ENCODE measurements around the gene PLD6.
A peak's percentile ranks its signal among the peaks of the same experiment; 100 is the strongest.
"Not testable (repeated sequence)": the region's sequence is repeated elsewhere in the genome, so short reads cannot be mapped to it uniquely, and the experiment has no call there.

Gene PLD6

DNA sequence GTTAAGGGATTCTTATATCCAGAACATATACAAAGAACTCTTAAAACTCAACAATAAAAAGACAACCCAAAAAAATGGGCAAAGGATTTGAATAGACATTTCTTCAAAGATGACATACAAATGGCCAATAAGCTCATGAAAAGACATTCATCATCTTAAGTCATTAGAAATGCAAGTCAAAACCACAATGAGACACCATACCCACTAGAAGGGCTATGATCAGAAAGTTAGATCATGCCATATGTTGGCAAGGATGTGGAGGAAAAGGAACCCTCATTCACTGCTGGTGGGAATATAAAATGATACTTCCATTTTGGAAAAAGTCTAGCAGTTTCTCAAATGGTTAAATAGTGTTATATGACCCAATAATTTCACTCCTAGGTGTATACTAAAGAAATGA lies 9.4 kb downstream of the PLD6 start:
- no peak for DNase-seq

DNA sequence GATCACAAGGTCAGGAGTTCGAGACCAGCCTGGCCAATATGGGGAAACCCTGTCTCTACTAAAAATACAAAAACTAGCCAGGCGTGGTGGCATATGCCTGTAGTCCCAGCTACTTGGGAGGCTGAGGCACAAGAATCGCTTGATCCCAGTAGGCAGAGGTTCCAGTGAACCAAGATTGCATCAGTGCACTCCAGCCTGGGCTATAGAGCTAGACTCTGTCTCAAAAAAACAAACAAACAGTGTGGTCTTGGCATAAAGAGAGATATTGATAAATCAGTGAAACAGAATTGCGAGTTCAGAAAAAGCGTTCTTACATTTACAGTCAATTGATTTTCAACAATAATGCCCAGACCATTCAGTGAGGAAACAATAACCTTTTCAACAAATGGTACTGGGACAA lies 10.7 kb downstream of the PLD6 start:
- not testable (repeated sequence) for DNase-seq

DNA sequence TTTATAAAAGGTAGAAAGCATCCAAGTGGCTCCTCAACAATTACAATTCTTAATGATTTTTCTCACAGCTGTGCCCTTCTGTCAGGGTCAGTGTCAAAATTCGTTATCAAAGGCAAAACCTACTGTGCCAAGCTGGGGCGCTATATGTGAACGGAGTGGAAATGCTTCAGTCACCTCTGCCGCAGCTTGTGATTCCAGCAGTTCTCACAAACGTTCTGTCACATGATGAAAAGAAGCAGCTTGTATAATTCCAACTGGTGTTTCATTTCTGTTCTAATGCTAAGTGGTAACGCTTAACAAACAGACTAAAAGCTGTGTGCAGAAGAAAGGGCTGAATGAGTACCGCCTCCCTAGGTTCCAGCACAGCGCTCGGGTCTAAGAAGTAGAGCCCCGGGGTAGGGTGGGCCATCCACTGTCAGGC lies 14.2 kb downstream of the PLD6 start:
- no peak for DNase-seq

DNA sequence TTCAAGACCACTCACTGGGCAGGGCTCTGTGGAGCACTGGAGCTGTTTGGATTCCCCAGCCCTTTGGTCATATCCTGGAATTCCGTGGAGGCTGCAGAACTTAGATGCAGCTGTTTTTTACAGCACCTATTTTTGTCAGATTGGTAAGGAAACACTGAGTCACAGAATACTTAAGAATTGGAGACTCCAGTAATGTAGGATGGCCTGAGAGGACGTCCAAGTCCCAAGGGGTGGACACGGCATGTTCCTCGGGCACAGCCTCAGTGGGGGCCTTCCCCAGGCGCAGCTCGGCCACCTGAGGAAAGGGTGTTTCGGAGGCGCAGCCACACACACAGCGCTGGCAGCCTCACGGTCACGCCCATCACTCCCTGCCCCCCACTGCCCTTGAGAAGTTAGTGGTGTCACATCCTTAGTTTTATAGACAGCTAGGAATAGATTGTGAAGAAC lies 14.8 kb downstream of the PLD6 start:
- no peak for DNase-seq

DNA sequence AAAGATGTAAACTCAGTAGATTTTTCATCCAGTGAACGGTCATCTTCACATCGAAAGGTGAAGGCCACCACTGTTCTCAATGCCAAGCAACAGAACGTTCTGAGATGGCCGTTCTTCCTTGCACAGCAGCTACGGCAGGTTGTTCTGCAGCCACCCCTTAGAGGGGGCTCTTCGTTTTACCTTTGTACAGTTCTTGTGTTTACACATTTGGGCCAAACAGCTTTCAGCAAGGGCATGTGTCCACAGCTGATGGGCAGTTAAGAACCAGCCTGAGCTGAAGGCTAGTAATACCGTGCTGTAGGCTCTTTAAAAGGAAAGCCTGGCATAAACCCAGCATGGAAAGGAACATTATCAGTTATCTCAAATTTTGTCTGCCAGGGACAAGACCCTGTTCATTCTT lies 15.9 kb downstream of the PLD6 start:
- DNase-seq = no peak

DNA sequence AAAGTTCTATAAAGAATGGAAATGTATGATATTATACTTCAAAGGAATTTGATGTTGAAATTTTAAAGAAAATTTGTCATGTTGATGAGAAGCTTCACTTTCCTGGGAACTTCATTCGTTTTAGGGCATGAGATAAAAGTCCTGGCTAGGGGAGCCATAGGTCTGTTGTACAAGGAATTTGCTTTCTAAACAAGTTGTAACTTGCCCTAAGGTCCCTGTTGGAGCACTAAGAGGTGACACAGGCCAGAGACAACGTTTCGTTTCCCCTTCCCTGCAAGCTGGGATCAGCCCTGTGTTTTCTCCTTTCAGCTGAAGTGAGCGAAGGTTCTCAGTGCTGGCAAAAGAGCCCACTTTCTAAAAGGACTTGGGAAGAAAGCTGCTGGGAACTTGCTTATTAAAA lies 16.6 kb downstream of the PLD6 start:
- no peak for DNase-seq

DNA sequence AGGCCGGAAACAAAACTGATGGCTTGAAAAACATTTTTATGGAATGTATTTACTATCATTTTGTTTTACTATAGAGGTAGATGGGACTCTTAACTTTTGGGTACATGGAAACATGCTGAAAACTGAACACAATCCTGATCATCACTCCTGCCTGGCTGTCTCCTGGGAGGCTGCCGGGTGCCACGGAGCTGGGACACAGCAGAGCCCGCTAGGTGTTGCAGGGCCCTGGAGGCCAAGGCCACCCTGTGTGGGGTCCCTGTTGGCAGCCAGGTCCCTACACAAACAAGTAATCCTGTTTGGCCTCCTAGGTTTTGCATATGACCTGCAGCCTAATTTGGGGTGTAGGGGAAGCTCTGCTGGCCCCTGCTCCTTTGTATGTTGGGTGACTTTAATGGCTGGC lies 17.5 kb downstream of the PLD6 start:
- DNase-seq = no peak

DNA sequence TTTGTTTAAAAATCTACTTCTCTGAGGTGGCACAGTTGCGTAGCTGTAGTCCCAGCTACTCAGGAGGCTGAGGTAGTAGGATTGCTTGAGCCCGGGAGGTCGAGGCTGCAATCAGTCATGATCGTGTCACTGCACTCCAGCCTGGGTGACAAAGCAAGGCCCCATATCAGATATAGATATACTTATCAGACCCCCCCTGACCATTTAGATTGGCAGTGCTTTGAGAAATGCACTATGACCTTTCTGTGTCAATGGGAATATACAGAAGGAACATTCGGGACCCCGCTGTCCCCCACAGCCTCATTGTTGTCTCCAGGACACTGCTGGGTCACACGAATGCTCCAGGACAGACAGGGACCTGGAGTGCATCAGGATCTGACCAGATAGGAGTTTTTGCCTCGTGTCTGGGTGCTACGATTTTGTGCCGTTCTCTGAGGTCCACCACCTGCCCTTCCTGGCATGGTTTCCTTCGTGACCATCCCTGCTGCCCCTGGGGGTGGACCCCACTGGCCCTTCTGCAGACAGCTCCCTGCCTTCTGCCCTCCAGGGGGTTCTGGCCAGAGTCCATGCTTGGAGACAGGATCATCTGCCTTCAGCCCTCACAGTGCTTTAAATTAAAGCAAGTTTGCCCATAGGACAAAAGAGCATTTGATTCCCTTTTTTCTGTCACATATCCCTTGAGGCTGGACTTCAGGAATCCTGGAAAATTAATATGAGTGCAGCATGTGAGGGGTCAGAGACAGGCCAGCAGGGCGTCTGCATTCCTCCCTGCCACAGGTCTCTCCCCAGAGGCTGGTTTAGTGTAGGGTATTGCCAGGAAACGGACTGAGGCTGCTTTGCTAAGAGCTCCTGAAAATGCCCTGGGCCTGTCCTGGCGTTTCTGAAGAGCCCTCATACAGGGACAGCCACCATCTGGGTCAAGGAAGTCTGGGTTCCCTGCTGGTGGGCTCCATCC lies 19.3 kb downstream of the PLD6 start:
- DNase-seq = no peak

DNA sequence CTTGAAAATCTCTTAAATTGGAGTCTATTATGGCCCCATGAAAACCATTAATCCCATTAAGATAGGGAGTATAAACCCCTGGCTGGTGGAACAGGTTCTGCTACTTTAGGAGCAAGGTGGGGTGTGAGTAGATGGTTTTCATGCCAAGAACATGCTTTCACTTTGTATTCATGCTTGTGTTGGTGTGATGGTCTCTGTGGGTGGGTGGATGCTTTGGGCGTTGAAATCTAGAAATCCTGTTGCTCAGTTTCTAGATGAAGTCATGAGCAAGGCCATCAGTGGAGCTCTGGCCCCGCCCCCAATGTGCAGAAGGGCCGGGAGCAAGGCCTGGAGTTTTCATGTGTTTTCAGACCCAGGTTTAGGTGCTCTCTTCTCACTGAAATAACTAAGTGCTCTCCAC lies 20.1 kb downstream of the PLD6 start:
- no peak for DNase-seq

DNA sequence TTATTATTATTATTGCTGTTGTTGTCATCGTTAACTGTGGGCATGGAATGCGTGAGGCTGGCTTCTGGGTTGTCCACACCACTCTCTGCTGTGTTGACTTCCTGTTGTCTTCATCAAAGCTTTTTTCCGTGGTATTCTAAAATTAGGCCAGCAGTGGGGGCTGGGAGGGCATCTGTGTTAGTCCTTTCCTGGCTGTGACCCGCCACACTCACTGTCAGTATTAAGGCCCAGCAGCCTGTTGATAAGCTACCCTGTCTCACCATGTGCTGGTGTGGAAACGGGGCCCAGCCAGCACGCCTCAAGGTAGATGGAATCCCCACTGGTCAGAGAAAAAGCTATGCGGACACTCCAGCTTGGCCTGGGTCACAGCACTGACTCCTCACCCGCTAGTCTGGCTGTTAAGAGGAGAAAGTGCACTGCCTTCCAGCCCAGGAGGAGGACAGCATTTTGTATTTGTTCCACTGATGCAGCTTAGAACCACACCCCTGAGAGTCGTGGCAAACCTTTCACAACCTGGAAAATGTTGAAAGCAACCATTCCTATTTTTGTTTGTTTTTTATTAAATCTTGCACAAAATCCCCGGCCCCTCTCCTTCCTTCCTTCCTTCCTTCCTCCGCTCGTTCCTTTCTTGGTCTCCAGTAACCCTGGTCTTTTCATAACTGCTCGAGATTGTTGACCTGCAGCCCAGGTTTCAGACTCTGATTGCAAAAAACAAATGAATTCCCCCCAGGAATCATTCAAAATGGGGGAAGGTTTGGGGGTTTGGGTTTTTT lies 21.0 kb downstream of the PLD6 start:
- DNase-seq = not testable (repeated sequence)

DNA sequence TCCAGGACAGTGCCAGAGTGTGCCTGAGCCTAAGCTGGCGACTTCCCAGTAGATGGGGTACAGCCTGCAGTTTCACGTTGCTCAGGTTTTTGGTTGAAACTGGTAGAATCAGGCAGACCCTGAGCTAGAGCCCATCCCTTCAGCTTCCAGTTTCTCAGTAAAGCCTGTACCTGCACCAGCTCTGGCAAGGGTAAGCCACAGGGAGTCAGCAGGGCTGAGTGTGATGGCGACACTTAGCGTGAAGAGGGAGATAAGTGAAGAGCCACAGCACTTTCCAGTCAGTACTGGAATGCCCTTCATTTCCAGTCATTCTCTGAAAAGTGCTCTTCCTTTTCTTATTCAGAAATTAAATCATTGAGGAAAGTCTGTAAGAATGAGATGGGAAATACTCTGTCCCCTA lies 22.4 kb downstream of the PLD6 start:
- no peak for DNase-seq

DNA sequence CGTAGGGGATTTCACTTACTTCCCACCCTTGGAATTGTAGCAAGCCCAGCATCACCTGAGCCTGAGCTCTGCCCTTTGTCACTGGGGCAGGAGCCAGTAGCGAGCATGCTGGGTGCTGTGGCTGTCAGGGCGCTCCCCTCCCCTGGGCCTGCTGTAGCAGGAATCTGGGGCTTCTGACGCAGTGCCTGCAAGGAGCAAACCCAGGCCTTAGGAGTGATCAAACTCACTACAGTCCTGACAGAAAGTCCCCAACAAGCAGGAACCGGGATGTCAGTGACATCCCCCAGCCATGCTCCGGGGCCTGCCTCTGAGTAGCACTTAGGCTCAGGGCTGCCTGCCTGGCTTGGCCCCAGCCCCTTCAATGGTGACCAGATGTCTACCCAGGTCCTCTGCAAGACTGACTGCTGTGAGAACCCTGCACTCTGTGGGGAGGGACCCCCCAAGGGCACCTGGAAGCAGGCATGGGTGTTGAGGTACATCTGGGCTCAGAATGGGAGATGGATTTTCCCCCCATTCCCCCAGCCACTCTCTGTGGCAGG lies 23.5 kb downstream of the PLD6 start:
- DNase-seq = no peak

DNA sequence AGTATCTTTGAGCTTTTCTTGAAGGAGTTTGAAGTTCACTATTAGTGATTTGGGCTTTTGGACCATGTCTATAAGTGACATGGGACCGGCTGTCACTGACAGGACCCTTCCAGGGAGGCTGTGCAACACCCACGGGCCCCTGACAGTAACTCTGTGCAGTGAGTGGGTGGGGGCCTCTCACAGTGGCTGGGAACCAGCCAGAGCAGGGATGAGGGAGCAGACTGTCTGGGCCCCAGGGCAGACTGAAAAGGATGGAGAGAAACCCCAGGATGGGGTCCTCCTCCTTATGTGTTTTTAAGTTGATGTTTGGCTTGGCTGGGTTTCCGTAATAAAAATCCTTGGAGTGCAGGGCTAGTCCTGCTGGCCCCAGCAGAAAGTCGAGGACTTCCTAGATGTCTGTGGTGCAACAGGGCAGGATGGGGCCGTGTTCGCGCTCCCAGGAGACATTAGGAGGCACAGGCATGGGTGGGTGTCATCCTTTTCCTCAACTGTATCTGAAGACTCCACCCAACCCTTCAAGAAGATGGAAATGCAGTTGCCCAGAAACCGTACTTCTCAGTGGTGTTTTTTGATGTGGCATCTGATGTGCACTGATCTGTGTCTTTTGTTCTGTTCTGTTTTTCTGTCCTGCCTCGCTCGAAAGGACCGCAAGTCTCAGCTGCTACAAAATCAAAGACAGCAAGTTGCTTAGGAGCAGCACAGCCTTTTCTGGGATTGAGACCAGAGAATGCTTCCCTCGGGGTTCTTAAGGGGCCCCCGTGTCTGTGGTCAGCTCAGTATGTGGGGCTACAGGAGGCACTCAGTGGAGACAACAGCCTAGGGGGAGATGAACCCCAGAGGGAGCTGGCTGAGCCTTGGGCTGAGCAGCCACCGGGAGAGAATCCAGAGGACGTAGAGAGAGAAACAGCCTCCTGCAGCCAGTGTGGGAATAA lies 24.2 kb downstream of the PLD6 start:
- peak; percentile 62 for DNase-seq

DNA sequence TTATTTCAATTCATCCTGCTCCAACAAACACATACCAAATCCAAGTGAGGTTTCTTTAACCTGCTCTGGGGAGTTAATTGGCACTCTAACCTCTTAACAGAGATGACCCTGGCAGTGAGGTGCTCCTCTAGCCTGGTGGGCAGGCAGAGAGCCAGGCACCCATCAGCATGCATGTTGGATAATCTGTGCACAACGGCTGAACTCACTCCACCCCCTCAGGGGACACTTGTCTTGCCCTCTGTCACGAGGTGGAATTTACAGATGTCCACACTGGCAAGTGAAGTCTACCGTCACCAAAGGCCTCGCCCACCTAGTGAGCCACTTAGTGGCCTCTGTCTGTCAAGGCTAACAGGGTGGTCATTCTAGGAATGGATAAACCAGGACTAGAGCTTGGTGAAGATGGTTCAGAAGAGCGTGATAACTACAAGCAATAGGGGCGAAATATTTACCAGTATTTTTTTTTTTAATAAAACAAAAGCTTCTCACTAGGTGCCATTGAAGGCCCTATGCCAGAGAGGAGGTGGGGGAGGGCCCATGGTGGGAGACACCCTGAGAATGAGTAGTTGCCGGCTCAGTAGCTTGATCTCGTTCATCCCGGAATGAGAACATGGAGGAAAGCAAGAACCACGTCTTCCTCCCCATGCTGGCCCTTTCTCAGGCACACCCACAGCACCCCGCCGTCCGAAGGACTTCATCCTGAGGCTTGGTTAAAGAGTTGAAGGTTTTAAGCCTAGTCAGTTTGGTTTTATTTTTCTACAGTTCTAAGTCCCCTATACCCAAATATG lies 25.2 kb downstream of the PLD6 start:
- DNase-seq = no peak

DNA sequence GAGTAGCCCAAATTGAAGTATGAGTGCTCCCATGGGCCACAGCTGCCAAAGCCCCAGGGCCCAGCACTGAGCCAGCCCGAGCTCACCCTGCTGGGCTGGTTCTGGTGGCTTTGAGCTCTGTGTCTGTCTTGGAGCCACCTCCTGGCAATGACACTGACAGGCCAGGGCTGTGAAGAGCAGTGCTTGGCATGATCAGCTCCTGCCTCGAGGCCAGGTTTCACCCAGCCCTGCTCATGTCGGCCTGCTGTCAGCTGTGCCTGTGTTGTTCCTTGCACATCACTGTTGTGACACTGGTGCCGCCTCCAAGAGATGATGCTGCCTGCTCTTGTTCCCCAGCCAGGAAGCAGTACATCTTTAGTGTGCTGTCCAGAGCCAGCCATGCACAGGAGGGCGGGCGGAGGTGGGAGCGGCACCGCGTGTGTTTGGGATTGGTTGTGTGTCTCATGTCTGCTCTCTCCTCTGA lies 26.0 kb downstream of the PLD6 start:
- no peak for DNase-seq

DNA sequence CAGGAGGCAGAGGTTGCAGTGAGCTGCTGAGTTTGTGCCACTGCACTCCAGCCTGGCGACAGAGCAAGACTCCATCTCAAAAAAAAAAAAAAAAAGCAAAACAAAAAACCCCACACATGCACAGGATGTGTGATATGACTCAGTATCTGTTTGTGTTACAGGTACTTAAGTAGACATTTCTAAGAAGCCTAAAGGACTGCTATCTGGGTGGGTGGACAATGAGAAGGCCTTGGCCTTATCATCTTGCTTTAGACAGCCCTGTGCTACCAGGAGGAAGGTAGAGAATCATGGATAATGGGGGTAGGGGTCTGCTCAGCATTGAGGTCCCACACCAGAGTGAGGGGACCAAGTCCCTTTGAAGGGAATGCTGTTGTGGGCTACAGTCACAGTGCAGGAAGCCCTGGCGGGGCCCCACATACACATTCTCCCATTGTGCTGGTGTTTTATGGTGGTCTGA lies 26.7 kb downstream of the PLD6 start:
- peak; percentile 62 for DNase-seq

DNA sequence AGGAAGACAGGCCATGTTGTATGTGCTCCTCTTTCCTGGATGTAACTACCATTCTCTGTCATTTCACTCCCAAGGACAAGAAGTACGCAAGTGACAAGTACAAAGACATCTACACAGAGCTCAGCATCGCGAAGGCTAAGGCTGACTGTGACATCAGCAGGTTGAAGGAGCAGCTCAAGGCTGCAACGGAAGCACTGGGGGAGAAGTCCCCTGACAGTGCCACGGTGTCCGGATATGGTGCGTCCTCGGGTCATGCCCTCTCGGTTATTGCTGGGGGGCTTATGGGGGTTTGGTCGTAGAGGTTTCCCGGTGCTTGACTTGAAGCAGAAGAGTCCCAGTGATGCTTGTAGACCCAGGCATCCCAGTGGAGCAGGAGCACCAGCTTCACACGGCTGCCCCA lies 29.0 kb downstream of the PLD6 start:
- DNase-seq = peak; percentile 27

DNA sequence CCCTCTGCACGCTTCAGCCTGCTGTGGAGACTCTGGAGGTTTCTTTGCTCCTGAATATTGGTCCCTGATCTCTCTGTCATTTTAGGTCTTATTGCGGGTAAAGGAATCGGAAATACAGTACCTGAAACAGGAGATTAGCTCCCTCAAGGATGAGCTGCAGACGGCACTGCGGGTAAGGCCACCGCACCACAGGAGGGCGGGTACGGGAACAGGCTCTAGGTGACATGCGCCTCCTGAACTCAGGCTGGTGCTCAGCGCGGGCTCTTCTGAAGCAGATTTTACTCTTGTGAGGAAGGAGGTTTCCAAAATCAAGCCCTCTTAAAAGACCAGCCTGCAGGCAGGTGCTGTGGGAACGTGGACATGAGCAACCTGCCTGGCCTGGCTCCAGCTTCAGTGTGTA lies 29.8 kb downstream of the PLD6 start:
- no peak for DNase-seq

DNA sequence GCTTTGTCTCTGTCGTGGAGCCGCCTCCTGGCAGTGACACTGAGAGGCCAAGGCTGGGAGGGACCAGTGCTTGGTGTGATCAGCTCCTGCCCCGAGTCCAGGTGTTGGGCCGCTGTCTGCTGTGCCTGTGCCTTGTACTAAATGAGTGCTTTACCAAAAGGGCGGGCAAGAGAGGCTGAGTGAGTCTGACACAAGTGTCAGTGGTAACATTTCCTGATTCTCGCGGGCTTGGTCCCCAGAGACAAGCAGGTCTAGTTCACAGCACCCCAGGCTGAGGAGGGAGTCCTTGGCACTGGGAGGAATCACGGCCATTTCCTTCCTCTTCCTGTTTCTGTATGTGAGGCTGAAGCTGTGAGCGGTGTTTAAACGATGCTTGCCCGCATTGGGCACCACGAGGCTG lies 30.2 kb downstream of the PLD6 start:
- peak; percentile 27 for DNase-seq

DNA sequence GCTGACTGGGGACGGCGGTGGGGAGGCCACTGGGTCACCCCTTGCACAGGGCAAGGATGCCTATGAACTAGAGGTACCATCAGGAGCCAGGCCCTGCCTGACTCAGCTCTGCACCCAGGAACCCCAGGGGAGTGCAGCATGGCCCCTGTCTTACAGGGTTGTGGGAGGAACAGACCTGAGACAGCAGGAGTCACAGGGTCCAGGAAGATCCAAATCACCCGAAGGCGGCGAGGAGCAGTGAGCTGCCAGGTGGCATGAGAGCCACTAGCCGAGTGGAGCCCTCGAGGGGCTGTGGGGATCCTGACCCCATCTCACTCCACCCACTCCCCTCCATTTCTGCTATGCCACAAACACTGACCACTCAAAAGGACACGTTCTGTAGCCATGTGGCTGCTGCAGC lies 30.8 kb downstream of the PLD6 start:
- no peak for DNase-seq

DNA sequence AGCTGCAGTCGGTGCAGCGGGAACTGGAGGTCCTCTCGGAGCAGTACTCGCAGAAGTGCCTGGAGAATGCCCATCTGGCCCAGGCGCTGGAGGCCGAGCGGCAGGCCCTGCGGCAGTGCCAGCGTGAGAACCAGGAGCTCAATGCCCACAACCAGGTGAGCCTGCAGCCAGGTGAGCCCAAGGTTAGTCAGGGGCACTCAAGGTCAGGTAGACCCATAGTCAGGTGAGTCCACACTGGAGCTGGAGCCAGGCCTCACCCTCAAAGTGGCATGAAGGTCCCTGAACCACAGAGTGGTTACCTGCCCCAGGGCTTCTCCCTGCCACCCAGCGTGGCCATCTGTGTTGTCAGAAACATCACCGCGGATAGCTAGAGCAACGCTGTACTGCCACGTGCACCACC lies 32.2 kb downstream of the PLD6 start:
- no peak for DNase-seq

DNA sequence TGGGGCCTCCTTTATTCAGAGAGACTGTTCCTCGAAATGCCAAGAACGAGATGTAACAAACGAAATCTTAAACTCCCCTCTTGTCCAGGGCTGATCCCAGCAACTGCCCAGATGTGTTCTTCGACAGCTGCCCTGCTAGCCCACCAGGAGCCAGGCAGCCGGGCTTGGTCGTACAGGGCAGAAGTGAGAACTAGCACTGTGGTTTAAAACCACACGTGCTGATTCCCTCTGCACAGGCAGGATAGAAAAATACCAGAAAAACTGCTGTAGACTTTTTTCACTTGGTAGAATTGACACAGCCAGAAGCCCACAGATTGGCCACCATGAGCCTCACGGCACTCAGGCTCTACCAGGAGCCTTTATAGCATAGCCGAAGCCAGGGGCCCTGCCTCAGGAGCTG lies 33.1 kb downstream of the PLD6 start:
- no peak for DNase-seq

Data from CD4-positive, alpha-beta T cell treated with Interleukin-21 for 1 hour (primary cell).